ENCODE results near the gene KCNQ1OT1. TPM values are rescaled to one million over a fixed set of nuclear protein-coding genes. Genes with fewer than 3 reads are reported as not detected.

Gene KCNQ1OT1
- total RNA-seq, 1 experiment from 2014 or later, result 1.3 TPM

GRCh38 chr11:2747248-2748027, 47.6 kb upstream of the KCNQ1OT1 start:
- intact Hi-C loops (cut with micrococcal nuclease; ENCODE audit: unreplicated experiment), result no loop called here
- Mint-ChIP-seq H3K27me3 (ENCODE audit: unreplicated experiment) (peaks cover 31% of the 10 kb centered on the region), H3K4me3 (ENCODE audit: low read depth, unreplicated experiment) (no peak overlapping the region), H3K4me1 (ENCODE audit: low read depth, unreplicated experiment) (no peaks in the 10 kb centered on the region), H3K36me3 (ENCODE audit: insufficient read depth, unreplicated experiment) (peaks cover 3% of the 10 kb centered on the region), H3K27ac (ENCODE audit: unreplicated experiment) (no peak overlapping the region), H3K9me3 (ENCODE audit: low read depth, unreplicated experiment) (no peaks in the 10 kb centered on the region)
- CTCF ChIA-PET, result no interaction called here
- TF ChIP-seq CTCF (IDR thresholded peaks at IDR 0.05; ENCODE audit: unreplicated experiment), result no peak
- BruUV-seq (replicated peaks), result no TSS peak
- DNase-seq, result no peak

- peaks cover 3% of the 10 kb centered on the region for H3K36me3 Mint-ChIP-seq (ENCODE audit: insufficient read depth, unreplicated experiment)
- peaks cover 7% of the 10 kb centered on the region for H3K4me1 Mint-ChIP-seq (ENCODE audit: low read depth, unreplicated experiment)
- intact Hi-C loops (cut with micrococcal nuclease; ENCODE audit: unreplicated experiment), result no loop called here
- CTCF ChIA-PET, result no interaction called here
- no peak overlapping the region for H3K4me3 Mint-ChIP-seq (ENCODE audit: low read depth, unreplicated experiment)
- no peak overlapping the region for H3K27ac Mint-ChIP-seq (ENCODE audit: unreplicated experiment)
- H3K27me3 Mint-ChIP-seq (ENCODE audit: unreplicated experiment), result peaks cover 23% of the 10 kb centered on the region
- H3K9me3 Mint-ChIP-seq (ENCODE audit: low read depth, unreplicated experiment), result no peaks in the 10 kb centered on the region
- no peak for TF ChIP-seq CTCF (IDR thresholded peaks at IDR 0.05; ENCODE audit: unreplicated experiment)
- BruUV-seq (replicated peaks), result no TSS peak
- no peak for DNase-seq
These were observed 46.8 kb upstream of the KCNQ1OT1 start for GRCh38 chr11:2746401-2747247.

DNA sequence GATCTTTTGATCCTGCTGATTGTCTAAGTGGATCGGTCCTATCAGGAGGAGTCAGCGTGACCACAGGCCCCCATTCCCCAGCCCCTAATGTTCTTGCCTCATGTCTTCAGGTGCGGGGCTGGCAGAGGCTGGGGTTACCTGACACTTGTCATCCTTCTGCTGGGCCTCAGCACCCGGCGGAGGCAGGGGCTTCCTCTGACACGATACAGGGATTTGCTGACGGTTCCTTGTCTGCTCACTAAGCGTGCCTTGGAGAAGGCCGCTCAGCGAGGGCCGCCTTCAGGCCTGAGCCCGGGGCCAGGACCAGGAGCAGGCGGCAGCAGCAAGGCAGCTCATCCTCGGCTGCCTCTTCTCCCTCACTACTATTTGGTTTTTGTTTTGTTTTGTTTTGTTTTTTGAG, 45.7 kb upstream of the KCNQ1OT1 start:
- Mint-ChIP-seq H3K9me3 (ENCODE audit: low read depth, unreplicated experiment) (no peaks in the 10 kb centered on the region), H3K27me3 (ENCODE audit: unreplicated experiment) (peaks cover 12% of the 10 kb centered on the region), H3K4me3 (ENCODE audit: low read depth, unreplicated experiment) (no peak overlapping the region), H3K27ac (ENCODE audit: unreplicated experiment) (no peak overlapping the region), H3K4me1 (ENCODE audit: low read depth, unreplicated experiment) (peaks cover 17% of the 10 kb centered on the region), H3K36me3 (ENCODE audit: insufficient read depth, unreplicated experiment) (peaks cover 3% of the 10 kb centered on the region)
- intact Hi-C loops (cut with micrococcal nuclease; ENCODE audit: unreplicated experiment), result no loop called here
- no peak for DNase-seq
- TF ChIP-seq CTCF (IDR thresholded peaks at IDR 0.05; ENCODE audit: unreplicated experiment), result no peak
- BruUV-seq (replicated peaks), result no TSS peak
- CTCF ChIA-PET, result no interaction called here

GRCh38 chr11:2744166-2744565, 44.4 kb upstream of the KCNQ1OT1 start:
- Mint-ChIP-seq H3K9me3 (ENCODE audit: low read depth, unreplicated experiment) (no peaks in the 10 kb centered on the region), H3K27ac (ENCODE audit: unreplicated experiment) (no peak overlapping the region), H3K36me3 (ENCODE audit: insufficient read depth, unreplicated experiment) (no peaks in the 10 kb centered on the region), H3K27me3 (ENCODE audit: unreplicated experiment) (no peaks in the 10 kb centered on the region), H3K4me3 (ENCODE audit: low read depth, unreplicated experiment) (no peak overlapping the region), H3K4me1 (ENCODE audit: low read depth, unreplicated experiment) (peaks cover 17% of the 10 kb centered on the region)
- no peak for TF ChIP-seq CTCF (IDR thresholded peaks at IDR 0.05; ENCODE audit: unreplicated experiment)
- no TSS peak for BruUV-seq (replicated peaks)
- intact Hi-C loops (cut with micrococcal nuclease; ENCODE audit: unreplicated experiment), result no loop called here
- CTCF ChIA-PET, result no interaction called here
- DNase-seq, result no peak

All from Calu3 (cell line).